Activated CD4-positive, alpha-beta T cell treated with anti-CD3 and anti-CD28 coated beads, Interleukin-2, amount 10 ng/mL, durations not matched to agents 7 days and 5 days (primary cell): ENCODE data around the gene GLG1. TPM values are rescaled to one million over a fixed set of nuclear protein-coding genes. Genes with fewer than 3 reads are reported as not detected.
"Not testable (repeated sequence)": the region's sequence is repeated elsewhere in the genome, so short reads cannot be mapped to it uniquely, and the experiment has no call there.

ENCODE experiments used
- CTCF ChIA-PET: fragments of 350-600 bp; sonication (Branson Sonifier 250); formaldehyde crosslinking; loops from one replicate; lab custom pipeline; 2021; ENCODE audit warnings: antibody characterized with exemption; lab: Charles Lee
- POLR2A ChIA-PET: fragments of 350-600 bp; sonication (Branson Sonifier 250); formaldehyde crosslinking; loops from one replicate; lab custom pipeline; 2021; ENCODE audit warnings: antibody characterized with exemption; lab: Charles Lee
- DNase-seq: peaks from one replicate; pipeline ENCODE4 v3.0.0-alpha.2; 2020
- H3K27ac Mint-ChIP-seq: one replicate; pipeline ENCODE4 v1.8.0; 2021; ENCODE audit warnings: mild to moderate bottlenecking, moderate library complexity, mixed read lengths
- H3K27me3 Mint-ChIP-seq: one replicate; pipeline ENCODE4 v1.8.0; 2021; ENCODE audit warnings: mixed read lengths
- H3K36me3 Mint-ChIP-seq: one replicate; pipeline ENCODE4 v1.8.0; 2021; ENCODE audit warnings: low read depth, mixed read lengths
- H3K4me1 Mint-ChIP-seq: one replicate; pipeline ENCODE4 v1.8.0; 2021; ENCODE audit warnings: mixed read lengths
- H3K4me3 Mint-ChIP-seq: one replicate; pipeline ENCODE4 v1.8.0; 2021; ENCODE audit warnings: mild to moderate bottlenecking, moderate library complexity, mixed read lengths
- H3K9me3 Mint-ChIP-seq: one replicate; pipeline ENCODE4 v1.8.0; 2021; ENCODE audit warnings: mixed read lengths
- total RNA-seq, 2 experiments: library from RNA; stranded (reverse); gene quantifications; one replicate each; pipeline ENCODE4 v1.2.3, GENCODE V29; 2021

GLG1 gene
- total RNA-seq, 2 experiments from 2014 or later: 151 to 157 TPM

DNA sequence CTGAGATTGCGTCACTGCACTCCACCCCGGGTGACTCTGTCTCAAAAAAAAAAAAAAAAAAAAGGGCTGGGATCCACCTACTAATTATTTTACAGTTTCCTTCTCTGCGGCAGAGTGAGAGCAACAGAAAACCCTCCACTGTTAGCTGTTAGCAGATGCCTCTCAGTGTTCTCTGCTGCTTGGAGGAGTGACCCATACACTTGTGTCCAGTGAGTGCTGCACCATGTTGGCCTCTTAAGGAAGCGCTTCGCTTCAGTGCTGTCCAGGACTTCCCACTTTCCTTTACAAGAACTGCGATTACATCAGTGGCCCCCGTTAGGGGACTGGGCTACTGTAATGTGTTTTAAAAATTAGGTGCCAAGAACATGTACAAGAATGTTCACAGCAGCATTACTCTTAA is 167.2 kb downstream of the GLG1 start:
- ChIA-PET CTCF (interaction anchor here (0.7 to 1.8 kb wide), 2 partner anchors 10 to 1127 kb away, joined by 3 to 5 read pairs; no protein-coding TSS in a partner anchor), POLR2A (no interaction called here)
- Mint-ChIP-seq H3K4me1 (peaks cover 34% of the 10 kb centered on the region), H3K36me3 (peaks cover 32% of the 10 kb centered on the region), H3K27ac (peak overlapping the region; percentile 86), H3K27me3 (no peaks in the 10 kb centered on the region), H3K4me3 (no peak overlapping the region), H3K9me3 (no peaks in the 10 kb centered on the region)
- no peak for DNase-seq

DNA sequence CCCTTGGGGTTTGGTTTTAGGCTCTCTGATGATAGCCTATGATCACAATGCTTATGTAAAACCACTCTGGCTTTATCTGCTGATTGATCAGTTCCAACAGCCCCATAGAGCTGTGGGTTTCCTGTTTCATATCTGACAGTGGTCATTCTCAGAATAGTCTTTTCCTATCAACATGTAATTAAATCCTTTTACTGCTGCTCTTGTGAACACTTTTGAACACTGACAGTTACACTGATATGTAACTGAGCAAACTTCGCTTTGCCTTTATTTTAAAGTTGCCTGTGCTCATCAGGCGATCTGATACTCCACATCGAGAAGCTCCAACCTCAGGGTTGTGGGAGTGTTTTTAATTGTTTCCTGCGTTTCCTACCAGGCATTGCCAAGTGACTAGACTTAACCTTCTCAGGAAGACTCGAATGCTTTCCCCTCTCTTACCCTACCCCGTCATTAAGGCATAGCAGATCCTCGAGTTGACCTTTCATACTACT is 168.4 kb downstream of the GLG1 start:
- Mint-ChIP-seq H3K4me1 (peaks cover 34% of the 10 kb centered on the region), H3K36me3 (peaks cover 32% of the 10 kb centered on the region), H3K27me3 (no peaks in the 10 kb centered on the region), H3K27ac (peak overlapping the region; percentile 86), H3K4me3 (peak overlapping the region; percentile 52), H3K9me3 (no peaks in the 10 kb centered on the region)
- ChIA-PET POLR2A (no interaction called here), CTCF (interaction anchor here (0.5 kb wide), 1 partner anchor 118 kb away, joined by 3 read pairs; no protein-coding TSS in a partner anchor)
- peak; percentile 49 for DNase-seq

- no peak for DNase-seq
- no peaks in the 10 kb centered on the region for H3K27me3 Mint-ChIP-seq
- H3K4me1 Mint-ChIP-seq: peaks cover 6% of the 10 kb centered on the region
- no peaks in the 10 kb centered on the region for H3K9me3 Mint-ChIP-seq
- POLR2A ChIA-PET: no interaction called here
- peak overlapping the region; percentile 6 for H3K27ac Mint-ChIP-seq
- H3K4me3 Mint-ChIP-seq: no peak overlapping the region
- CTCF ChIA-PET: interaction anchor here (0.9 to 1.4 kb wide), 2 partner anchors 10 to 18 kb away, joined by 3 to 5 read pairs; no protein-coding TSS in a partner anchor
- peaks cover 6% of the 10 kb centered on the region for H3K36me3 Mint-ChIP-seq
Observed at GRCh38 chr16:74431516-74431915, 175.4 kb downstream of the GLG1 start.

- H3K36me3 Mint-ChIP-seq, H3K27ac Mint-ChIP-seq, POLR2A ChIA-PET, H3K9me3 Mint-ChIP-seq, H3K4me1 Mint-ChIP-seq, CTCF ChIA-PET, H3K4me3 Mint-ChIP-seq, H3K27me3 Mint-ChIP-seq: not testable (repeated sequence)
- peak; percentile 61 for DNase-seq
Observed at GRCh38 chr16:74430036-74430712, 176.7 kb downstream of the GLG1 start.

- H3K27me3 Mint-ChIP-seq, H3K27ac Mint-ChIP-seq, H3K9me3 Mint-ChIP-seq, H3K4me1 Mint-ChIP-seq, H3K36me3 Mint-ChIP-seq, POLR2A ChIA-PET, CTCF ChIA-PET, H3K4me3 Mint-ChIP-seq, DNase-seq: not testable (repeated sequence)
Observed at GRCh38 chr16:74428493-74428892, 178.4 kb downstream of the GLG1 start.

DNA sequence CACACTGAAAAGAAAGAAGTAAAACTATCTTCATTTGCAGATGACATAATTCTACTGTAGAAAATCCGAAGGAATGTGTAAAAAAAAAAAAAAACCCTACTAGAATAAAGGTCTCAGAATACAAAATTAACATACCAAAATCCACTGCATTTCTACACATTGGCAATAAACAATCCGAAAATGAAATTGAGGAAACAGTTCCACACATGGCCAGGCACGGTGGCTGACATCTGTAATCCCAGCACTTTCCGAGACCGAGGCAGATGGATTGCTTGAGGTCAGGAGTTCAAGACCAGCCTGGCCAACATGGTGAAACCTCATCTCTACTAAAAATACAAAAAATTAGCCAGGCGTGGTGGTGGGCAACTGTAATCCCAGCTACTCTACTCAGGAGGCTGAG is 181.2 kb downstream of the GLG1 start:
- H3K4me3 Mint-ChIP-seq, H3K27me3 Mint-ChIP-seq, H3K4me1 Mint-ChIP-seq, POLR2A ChIA-PET, H3K9me3 Mint-ChIP-seq, DNase-seq, H3K36me3 Mint-ChIP-seq, H3K27ac Mint-ChIP-seq: not testable (repeated sequence)
- CTCF ChIA-PET: interaction anchor here (0.7 kb wide), 1 partner anchor 1648 kb away, joined by 3 read pairs; no protein-coding TSS in a partner anchor

DNA sequence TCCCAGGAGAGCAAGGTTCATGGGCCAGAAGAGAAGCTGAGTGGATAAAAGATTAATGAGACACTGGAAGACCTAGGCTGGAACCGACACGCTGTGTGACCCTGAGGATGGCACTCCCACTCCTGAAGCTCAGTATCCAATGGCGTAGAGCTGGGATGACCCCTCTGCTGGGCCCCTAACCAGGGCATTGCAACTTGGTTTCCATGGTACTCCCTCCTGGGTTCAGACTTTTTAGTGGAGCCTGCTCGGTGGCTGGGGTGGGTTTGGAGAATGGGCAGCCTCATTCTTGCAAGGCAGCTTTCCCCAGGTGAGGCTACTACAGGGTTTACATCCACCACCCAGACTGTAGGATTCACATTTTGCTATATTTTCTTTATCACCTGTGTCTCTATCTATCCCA is 183.2 kb downstream of the GLG1 start:
- H3K36me3 Mint-ChIP-seq, H3K4me1 Mint-ChIP-seq, H3K27me3 Mint-ChIP-seq, H3K4me3 Mint-ChIP-seq, DNase-seq, POLR2A ChIA-PET, H3K27ac Mint-ChIP-seq, H3K9me3 Mint-ChIP-seq: not testable (repeated sequence)
- CTCF ChIA-PET: interaction anchor here (0.6 kb wide), 1 partner anchor 60 kb away, joined by 3 read pairs; no protein-coding TSS in a partner anchor

- H3K4me1 Mint-ChIP-seq, H3K4me3 Mint-ChIP-seq, H3K36me3 Mint-ChIP-seq, POLR2A ChIA-PET, H3K27ac Mint-ChIP-seq, DNase-seq, H3K27me3 Mint-ChIP-seq, H3K9me3 Mint-ChIP-seq, CTCF ChIA-PET: not testable (repeated sequence)
Observed at GRCh38 chr16:74422086-74422485, 184.8 kb downstream of the GLG1 start.

- H3K36me3 Mint-ChIP-seq, H3K4me1 Mint-ChIP-seq, H3K27me3 Mint-ChIP-seq, DNase-seq, POLR2A ChIA-PET, H3K9me3 Mint-ChIP-seq, CTCF ChIA-PET, H3K4me3 Mint-ChIP-seq, H3K27ac Mint-ChIP-seq: not testable (repeated sequence)
Observed at GRCh38 chr16:74421482-74421785, 185.5 kb downstream of the GLG1 start.

GRCh38 chr16:74420612-74421481 is 186.1 kb downstream of the GLG1 start, which contains the start of gene CLEC18B:
CLEC18B (minus strand) TSS chr16:74421478; CDS start chr16:74421270, 208 bp downstream.
- H3K36me3 Mint-ChIP-seq, H3K27ac Mint-ChIP-seq, H3K27me3 Mint-ChIP-seq, POLR2A ChIA-PET, CTCF ChIA-PET, H3K4me1 Mint-ChIP-seq, H3K9me3 Mint-ChIP-seq, H3K4me3 Mint-ChIP-seq, DNase-seq: not testable (repeated sequence)

DNA sequence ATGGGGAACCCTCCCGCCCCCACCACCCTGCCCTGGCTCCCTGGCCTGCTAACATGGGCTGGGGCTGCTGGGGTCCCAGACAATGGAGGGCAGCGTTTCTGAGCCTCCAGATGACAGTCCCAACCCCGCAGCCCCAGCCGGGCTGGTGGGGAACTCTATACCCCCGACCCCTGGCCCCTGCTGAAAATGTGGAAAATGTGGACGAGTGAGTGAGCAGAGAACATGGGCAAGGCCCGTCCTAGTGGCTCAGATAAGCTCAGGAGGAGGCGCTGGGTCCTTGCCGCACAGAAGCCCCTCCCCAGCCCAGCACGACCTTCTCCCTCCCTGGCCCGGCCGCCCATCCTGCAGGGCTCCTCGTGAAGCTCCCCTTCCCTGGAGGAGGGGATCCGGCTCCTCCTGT is 187.1 kb downstream of the GLG1 start:
- H3K4me1 Mint-ChIP-seq, DNase-seq, H3K27me3 Mint-ChIP-seq, H3K4me3 Mint-ChIP-seq, CTCF ChIA-PET, H3K36me3 Mint-ChIP-seq, POLR2A ChIA-PET, H3K9me3 Mint-ChIP-seq, H3K27ac Mint-ChIP-seq: not testable (repeated sequence)

GRCh38 chr16:74417897-74418296 is 189.0 kb downstream of the GLG1 start:
- H3K9me3 Mint-ChIP-seq, POLR2A ChIA-PET, CTCF ChIA-PET, H3K4me1 Mint-ChIP-seq, H3K4me3 Mint-ChIP-seq, H3K36me3 Mint-ChIP-seq, DNase-seq, H3K27me3 Mint-ChIP-seq, H3K27ac Mint-ChIP-seq: not testable (repeated sequence)

- H3K9me3 Mint-ChIP-seq, H3K4me3 Mint-ChIP-seq, H3K36me3 Mint-ChIP-seq, CTCF ChIA-PET, H3K27me3 Mint-ChIP-seq, H3K4me1 Mint-ChIP-seq, DNase-seq, POLR2A ChIA-PET: not testable (repeated sequence)
- H3K27ac Mint-ChIP-seq: peak overlapping the region; percentile 36
Observed at GRCh38 chr16:74413920-74414319, 193.0 kb downstream of the GLG1 start.
